HCT116 (cell line): Measurements from ENCODE around the gene ANKRD37.

Experiments used
- CEBPB ChIP-seq: IDR thresholded peaks from 2 replicates; pipeline ENCODE4 v1.6.1; 2012; ENCODE audit warnings: low read depth
- EGR1 ChIP-seq: IDR thresholded peaks from 2 replicates; pipeline ENCODE4 v1.6.1; 2012; ENCODE audit warnings: low read depth
- EZH2 ChIP-seq: fragments of 200-600 bp; sonication (generic); IDR thresholded peaks from 2 replicates; pipeline ENCODE4 v1.6.1; 2017; ENCODE audit warnings: antibody characterized with exemption, mixed run types
- EZH2phosphoT487 ChIP-seq: fragments of 200-600 bp; IDR thresholded peaks from 2 replicates; pipeline ENCODE4 v1.6.1; 2018; ENCODE audit warnings: antibody characterized with exemption, borderline replicate concordance
- POLR2A ChIP-seq: IDR thresholded peaks from 2 replicates; pipeline ENCODE4 v1.7.0; 2011; ENCODE audit warnings: borderline replicate concordance; ENCODE audit not compliant: insufficient read depth, insufficient read length; ENCODE audit errors: extremely low read depth
- POLR2AphosphoS5 ChIP-seq: IDR thresholded peaks from 2 replicates; pipeline ENCODE4 v1.6.1; 2011; ENCODE audit warnings: mild to moderate bottlenecking, low read depth, low read length, moderate library complexity
- ZFX ChIP-seq: fragments of 450-650 bp; IDR thresholded peaks from 2 replicates; pipeline ENCODE4 v1.6.1; 2017
- ZNF274 ChIP-seq: fragments of 200-500 bp; sonication (Bioruptor generic); IDR thresholded peaks from 2 replicates; pipeline ENCODE4 v1.6.1; 2014; ENCODE audit warnings: mild to moderate bottlenecking, low read depth, low read length, inconsistent platforms
- TF ChIP-seq, protein P1 (sequence below), 3 experiments: fragments of 200-600 bp in 1 of 3; sonication (generic) in 1 of 3; IDR thresholded peaks in 2 of 3; conservative IDR thresholded peaks in 1 of 3; 2 replicates each; pipeline ENCODE4 v1.5.1; 2012 to 2017; ENCODE audit warnings: low read depth in 2 of 3, low read length in 2 of 3, antibody characterized with exemption in 1 of 3, borderline replicate concordance in 1 of 3, control low read depth in 1 of 3, mild to moderate bottlenecking in 1 of 3, mixed read lengths in 1 of 3, mixed run types in 1 of 3, moderate library complexity in 1 of 3; ENCODE audit not compliant: insufficient read depth in 1 of 3
- TF ChIP-seq, protein P2 (sequence below): IDR thresholded peaks from 2 replicates; pipeline ENCODE4 v1.6.1; 2012

DNA sequence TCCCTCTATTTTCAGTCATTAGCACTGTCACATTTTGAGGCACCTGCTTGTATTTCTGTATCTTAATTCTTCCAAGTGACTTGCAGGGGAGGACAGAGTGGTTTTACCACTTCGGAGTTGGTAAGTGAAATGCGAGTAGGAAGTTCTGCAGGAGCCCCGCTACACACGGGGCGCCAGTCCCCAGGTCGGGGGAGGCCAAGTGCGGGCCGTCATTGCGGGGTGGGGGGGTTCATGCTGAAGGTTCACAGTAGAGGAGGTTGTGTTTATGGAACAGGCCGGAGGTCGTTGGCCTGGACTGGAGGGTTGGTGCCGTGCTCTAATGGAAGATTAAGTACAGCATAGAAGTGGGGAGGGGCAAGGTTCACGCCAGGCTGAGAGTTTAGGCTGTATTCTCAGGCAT lies 45.0 kb upstream of the ANKRD37 start:
- TF ChIP-seq EZH2phosphoT487 (no peak), ZFX (no peak), EGR1 (no peak), EZH2 (no peak), POLR2A (no peak), POLR2AphosphoS5 (no peak), CEBPB (no peak), ZNF274 (no peak)
- TF ChIP-seq, protein P1, sequence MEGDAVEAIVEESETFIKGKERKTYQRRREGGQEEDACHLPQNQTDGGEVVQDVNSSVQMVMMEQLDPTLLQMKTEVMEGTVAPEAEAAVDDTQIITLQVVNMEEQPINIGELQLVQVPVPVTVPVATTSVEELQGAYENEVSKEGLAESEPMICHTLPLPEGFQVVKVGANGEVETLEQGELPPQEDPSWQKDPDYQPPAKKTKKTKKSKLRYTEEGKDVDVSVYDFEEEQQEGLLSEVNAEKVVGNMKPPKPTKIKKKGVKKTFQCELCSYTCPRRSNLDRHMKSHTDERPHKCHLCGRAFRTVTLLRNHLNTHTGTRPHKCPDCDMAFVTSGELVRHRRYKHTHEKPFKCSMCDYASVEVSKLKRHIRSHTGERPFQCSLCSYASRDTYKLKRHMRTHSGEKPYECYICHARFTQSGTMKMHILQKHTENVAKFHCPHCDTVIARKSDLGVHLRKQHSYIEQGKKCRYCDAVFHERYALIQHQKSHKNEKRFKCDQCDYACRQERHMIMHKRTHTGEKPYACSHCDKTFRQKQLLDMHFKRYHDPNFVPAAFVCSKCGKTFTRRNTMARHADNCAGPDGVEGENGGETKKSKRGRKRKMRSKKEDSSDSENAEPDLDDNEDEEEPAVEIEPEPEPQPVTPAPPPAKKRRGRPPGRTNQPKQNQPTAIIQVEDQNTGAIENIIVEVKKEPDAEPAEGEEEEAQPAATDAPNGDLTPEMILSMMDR (IDR thresholded peaks at IDR 0.05 in 2 of 3, conservative IDR thresholded peaks at IDR 0.05 in 1 of 3; ENCODE audit: borderline replicate concordance in 1 of 3, insufficient read depth in 1 of 3, low read depth in 2 of 3, low read length in 2 of 3): no peak
- TF ChIP-seq, protein P2, sequence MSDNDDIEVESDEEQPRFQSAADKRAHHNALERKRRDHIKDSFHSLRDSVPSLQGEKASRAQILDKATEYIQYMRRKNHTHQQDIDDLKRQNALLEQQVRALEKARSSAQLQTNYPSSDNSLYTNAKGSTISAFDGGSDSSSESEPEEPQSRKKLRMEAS: no peak
